ENCODE measurements around the gene GGTLC2.

GGTLC2 gene

DNA sequence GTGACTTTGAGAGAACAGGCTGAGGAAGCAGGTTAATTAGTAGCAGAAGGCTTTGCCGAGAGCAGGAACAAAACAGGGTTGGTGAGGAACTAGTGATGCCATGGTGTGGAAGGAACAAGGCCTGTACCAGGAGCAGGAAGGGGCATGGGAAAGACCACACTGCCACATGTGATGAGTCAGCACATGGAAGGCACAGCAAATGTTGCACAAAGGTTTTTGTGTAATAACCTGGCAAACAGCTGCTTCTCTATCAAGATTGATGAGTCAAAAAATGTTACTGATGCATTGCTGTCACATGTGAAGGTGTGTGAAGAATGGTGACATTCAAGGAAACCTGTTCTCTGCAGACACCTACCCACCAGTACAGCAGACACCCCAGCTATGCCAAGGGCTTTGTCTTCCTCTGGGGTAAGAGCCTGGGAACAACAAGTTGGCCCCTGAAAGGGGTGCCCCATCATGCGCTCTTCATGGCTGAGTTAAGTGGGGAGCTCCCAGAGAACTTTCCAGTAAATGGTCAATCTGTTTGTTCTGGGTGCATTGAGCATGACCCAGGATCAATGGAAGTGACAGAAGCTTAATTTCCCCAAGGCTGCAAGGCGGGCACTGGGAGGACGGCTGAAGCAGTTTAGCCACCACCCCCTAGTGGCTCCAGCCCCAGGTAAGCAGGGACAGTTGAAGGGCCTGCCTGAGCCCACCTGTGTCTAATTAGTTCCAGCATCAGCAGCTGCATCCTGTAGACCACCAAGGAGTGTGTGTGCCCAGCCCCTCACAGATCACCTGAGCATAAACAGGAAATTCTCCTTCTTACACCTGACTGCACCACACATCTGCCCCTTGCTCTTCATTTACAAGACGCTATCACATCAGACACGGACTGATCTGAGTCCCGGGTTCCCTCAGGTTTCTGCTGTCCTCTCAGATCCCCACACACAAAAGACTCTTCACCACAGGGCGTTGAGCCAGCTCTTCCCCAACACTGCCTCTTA is 47.6 kb downstream of the GGTLC2 start:
- no peak for DNase-seq (ENCODE audit: low read depth in 3 of 3)

DNA sequence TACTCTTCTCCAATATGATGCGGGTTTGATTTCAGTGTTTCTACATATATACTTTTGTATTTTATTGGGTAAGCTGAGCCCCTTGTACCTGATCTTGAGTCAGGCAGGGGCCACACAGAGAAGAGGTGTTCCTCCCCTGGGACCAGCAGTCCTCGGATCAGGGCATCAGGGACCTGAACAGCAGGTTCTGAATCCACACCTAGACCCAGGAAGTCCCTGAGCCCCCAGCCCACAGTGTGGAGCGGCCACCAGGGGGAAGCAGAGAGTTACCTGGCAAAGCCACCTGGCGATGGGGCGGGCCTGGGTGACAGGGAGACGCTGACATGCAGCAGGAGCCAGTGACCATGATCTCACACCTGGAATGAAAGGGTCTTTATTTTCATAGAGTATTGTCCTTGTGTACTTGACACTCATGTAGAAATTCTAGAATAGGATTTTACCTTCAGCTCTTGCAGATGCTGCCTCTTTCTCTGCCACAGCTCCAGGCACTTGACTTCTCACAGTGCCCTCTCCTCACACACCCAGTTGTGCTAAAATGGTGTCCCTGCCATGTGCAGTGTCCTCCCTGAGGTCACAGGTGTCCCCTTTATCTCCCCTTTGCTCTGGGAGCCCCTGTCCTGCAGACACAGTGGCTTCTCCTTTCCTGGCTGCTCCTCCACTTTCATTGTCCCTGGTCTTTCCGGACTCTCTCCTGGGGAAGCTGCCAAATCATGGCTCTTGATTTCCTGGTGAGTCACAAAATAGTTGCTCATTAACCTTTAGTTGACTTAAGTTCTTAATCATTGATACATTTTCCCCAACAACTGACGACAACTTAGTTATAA is 48.5 kb downstream of the GGTLC2 start:
- peak; percentile 21 to 60 (median 33) for DNase-seq (ENCODE audit: low read depth in 3 of 3)

DNA sequence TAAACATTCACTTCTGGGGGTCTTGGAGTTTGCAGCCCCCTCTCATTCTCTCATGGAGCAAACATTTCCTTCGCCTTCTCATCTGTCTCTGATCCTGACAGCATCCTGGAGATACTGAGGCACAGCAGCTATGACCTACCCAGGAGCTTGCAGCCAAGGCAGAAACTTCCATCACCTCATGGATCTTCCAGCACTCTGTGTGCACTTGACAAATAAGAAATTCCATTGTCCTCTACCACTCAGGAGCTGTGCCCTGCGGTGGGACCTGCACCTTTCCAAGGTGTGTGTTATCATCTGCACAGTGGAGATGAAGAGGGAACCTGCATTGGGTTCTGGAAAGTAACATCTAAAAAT is 49.1 kb downstream of the GGTLC2 start:
- DNase-seq (ENCODE audit: low read depth in 3 of 3), result no peak

DNA sequence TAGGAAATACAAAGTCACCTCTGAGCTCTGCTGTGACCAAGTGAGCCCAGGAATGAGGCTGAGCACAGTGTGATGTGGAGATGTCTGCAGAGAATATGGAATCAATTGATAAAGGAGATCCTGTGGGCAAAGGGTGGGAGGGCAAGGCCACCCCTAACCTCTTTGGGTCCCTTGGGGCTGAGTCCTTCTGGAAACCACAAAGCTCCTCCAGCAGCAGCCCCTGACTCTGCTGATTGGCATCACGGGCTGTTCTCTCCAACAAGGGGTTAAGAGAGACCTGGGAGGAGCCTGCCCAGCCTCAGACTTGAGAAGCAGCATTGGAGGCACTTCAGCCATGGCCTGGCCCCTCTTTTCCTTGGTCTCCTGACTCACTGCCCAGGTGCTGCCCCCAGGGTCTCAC is 49.7 kb downstream of the GGTLC2 start:
- DNase-seq (ENCODE audit: low read depth in 3 of 3), result no peak

DNA sequence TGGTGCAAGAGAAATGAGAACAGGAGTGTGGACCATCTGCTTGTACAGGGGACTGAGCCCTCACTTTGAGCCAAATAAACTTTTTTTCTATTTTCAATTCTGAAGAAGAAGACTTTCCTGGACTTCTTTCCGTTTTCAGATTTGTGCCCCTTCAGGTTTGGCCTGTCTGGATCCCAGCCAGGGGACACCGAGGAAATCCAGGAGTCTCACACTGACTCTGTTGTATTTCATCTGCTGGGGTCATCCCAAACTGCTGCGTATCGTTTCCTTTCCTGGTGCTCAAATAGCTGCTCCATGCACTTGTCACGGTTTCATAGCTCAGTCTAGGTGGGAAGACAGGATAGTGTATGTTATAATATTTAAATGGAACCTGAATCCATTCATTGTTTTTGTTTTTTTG is 51.7 kb downstream of the GGTLC2 start:
- DNase-seq (ENCODE audit: low read depth in 3 of 3), result no peak

All from stimulated activated CD4-positive, alpha-beta T cell treated with anti-CD3 and anti-CD28 coated beads, TNF-alpha, amount 100 ng/mL, for 24 hours (primary cell).